Endothelial cell (in vitro differentiated cells): ENCODE results near the gene CAP2. TPM values are rescaled to one million over a fixed set of nuclear protein-coding genes. Genes with fewer than 3 reads are reported as not detected.

ENCODE experiments used
- DNase-seq: peaks from one replicate; pipeline ENCODE4 v3.0.0; 2021; ENCODE audit warnings: low spot score
- H3K27ac Mint-ChIP-seq: one replicate; pipeline ENCODE4 v1.8.0; 2021; ENCODE audit warnings: mixed read lengths, inconsistent platforms; ENCODE audit not compliant: unreplicated experiment
- H3K27me3 Mint-ChIP-seq: one replicate; pipeline ENCODE4 v1.8.0; 2021; ENCODE audit warnings: mild to moderate bottlenecking, moderate library complexity, mixed read lengths, inconsistent platforms; ENCODE audit not compliant: unreplicated experiment
- H3K36me3 Mint-ChIP-seq: one replicate; pipeline ENCODE4 v1.8.0; 2021; ENCODE audit warnings: mild to moderate bottlenecking, low read depth, mixed read lengths, inconsistent platforms; ENCODE audit not compliant: unreplicated experiment
- H3K4me1 Mint-ChIP-seq: one replicate; pipeline ENCODE4 v1.8.0; 2021; ENCODE audit warnings: mild to moderate bottlenecking, mixed read lengths, inconsistent platforms; ENCODE audit not compliant: unreplicated experiment
- H3K4me3 Mint-ChIP-seq: one replicate; pipeline ENCODE4 v1.8.0; 2021; ENCODE audit warnings: mild to moderate bottlenecking, mixed read lengths, inconsistent platforms; ENCODE audit not compliant: unreplicated experiment
- H3K9me3 Mint-ChIP-seq: one replicate; pipeline ENCODE4 v1.8.0; 2021; ENCODE audit warnings: mixed read lengths, inconsistent platforms; ENCODE audit not compliant: unreplicated experiment
- total RNA-seq: library from RNA; stranded (reverse); fragmentation: NEBNext Ultra II Directional; extraction: Animal tissue kit (Norgen Biotek cat#: 25700); gene quantifications from one replicate; pipeline ENCODE4 v1.2.1, GENCODE V29; 2021; ENCODE audit not compliant: unreplicated experiment
- TF ChIP-seq, protein P1 (sequence below): fragments of 200-600 bp; sonication (generic); IDR thresholded peaks from one replicate; pipeline ENCODE4 v1.5.0; 2021; ENCODE audit warnings: antibody characterized with exemption; ENCODE audit not compliant: unreplicated experiment

The CAP2 gene
- total RNA-seq, 1 donor from 2014 or later, result 4.4 TPM

GRCh38 chr6:17591287-17591686 is 197.9 kb downstream of the CAP2 start:
- H3K36me3 Mint-ChIP-seq, result no peaks in the 10 kb centered on the region
- H3K4me3 Mint-ChIP-seq, result no peak overlapping the region
- no peak overlapping the region for H3K27ac Mint-ChIP-seq
- H3K9me3 Mint-ChIP-seq, result no peaks in the 10 kb centered on the region
- no peak for DNase-seq
- TF ChIP-seq, protein P1, sequence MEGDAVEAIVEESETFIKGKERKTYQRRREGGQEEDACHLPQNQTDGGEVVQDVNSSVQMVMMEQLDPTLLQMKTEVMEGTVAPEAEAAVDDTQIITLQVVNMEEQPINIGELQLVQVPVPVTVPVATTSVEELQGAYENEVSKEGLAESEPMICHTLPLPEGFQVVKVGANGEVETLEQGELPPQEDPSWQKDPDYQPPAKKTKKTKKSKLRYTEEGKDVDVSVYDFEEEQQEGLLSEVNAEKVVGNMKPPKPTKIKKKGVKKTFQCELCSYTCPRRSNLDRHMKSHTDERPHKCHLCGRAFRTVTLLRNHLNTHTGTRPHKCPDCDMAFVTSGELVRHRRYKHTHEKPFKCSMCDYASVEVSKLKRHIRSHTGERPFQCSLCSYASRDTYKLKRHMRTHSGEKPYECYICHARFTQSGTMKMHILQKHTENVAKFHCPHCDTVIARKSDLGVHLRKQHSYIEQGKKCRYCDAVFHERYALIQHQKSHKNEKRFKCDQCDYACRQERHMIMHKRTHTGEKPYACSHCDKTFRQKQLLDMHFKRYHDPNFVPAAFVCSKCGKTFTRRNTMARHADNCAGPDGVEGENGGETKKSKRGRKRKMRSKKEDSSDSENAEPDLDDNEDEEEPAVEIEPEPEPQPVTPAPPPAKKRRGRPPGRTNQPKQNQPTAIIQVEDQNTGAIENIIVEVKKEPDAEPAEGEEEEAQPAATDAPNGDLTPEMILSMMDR, result no peak
- no peaks in the 10 kb centered on the region for H3K4me1 Mint-ChIP-seq
- no peaks in the 10 kb centered on the region for H3K27me3 Mint-ChIP-seq

DNA sequence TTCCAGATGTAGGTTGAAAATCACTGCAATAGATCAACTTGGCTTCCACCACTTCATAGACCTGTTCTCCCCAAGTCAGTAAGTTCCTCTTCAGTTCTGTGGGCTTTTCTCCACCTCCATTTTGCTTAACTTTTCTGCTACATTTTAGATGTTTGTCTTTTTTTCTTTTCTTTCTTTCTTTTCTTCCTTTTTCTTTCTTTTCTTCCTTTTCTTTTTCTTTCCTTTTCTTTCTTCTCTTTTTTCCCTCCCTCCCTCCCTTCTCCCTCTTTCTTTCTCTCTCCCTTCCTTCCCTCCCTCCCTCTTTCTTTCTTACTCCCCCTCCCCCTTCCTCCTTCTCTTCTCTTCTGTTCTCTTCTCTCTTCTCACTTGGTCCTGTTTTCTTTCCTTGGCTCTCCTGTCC is 199.9 kb downstream of the CAP2 start:
- no peaks in the 10 kb centered on the region for H3K9me3 Mint-ChIP-seq
- no peak overlapping the region for H3K4me3 Mint-ChIP-seq
- H3K4me1 Mint-ChIP-seq, result no peaks in the 10 kb centered on the region
- H3K36me3 Mint-ChIP-seq, result no peaks in the 10 kb centered on the region
- DNase-seq, result no peak
- TF ChIP-seq, protein P1, result no peak
- no peaks in the 10 kb centered on the region for H3K27me3 Mint-ChIP-seq
- H3K27ac Mint-ChIP-seq, result no peak overlapping the region

DNA sequence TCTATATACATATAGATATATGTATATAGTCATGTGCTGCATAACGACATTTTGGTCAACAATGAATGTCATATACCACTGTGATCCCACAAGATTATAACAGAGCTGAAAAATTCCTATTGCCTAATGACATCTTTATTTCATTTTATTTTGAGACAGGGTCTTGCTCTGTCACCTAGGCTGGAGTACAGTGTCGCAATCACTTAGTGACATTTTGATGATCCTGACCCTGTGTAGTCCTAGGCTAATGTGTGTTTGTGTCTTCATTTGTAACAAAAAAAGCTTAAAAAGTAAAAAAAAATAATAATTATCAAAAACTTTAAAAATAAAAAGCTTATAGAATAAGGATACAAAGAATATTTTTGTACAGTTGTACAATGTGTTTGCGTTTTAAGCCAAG is 202.7 kb downstream of the CAP2 start:
- Mint-ChIP-seq H3K27me3 (peaks cover 1% of the 10 kb centered on the region), H3K36me3 (no peaks in the 10 kb centered on the region), H3K27ac (no peak overlapping the region), H3K9me3 (no peaks in the 10 kb centered on the region), H3K4me3 (no peak overlapping the region), H3K4me1 (peaks cover under 1% of the 10 kb centered on the region)
- DNase-seq, result no peak
- TF ChIP-seq, protein P1, result no peak

DNA sequence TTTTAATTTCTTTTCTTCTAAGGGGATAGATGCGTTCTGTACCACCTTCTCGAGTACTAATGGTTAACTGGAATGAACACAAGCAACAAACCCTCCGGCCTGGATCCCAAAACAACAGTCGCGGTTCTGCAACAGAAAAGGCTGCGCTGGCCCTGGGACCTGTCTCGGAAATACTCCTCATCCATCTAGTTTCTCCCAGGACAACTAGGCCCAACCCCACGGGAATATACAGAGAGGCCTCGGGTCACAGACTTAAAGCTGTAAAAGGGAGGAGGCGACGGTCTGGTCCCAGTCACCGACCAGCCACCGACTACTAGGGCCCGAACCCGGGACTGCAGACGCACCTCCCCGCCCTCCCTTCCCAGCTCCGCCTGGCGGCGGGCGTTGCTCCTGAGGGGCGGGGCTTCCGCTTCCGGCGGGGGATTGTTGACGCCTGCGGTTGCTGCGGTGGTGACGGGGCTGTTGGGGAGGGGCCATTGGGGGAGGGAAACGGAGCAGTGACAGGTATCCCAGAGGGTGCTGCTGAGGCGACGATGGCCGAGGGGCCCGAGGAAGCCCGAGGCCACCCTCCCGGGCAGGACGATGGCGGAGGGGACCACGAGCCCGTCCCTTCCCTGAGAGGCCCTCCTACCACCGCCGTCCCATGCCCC is 206.6 kb downstream of the CAP2 start, which contains the start of gene FAM8A1:
Gene FAM8A1 (plus strand): TSS at position 426 of the 650 bp plus-strand sequence. CDS start 108 bp downstream, at position 534.
- peak within 1 kb of the TSS; percentile 93 for H3K4me3 Mint-ChIP-seq
- H3K9me3 Mint-ChIP-seq, result no peaks in the 10 kb centered on the region

More for the DNA sequence above, 206.6 kb downstream of the CAP2 start, which contains the start of gene FAM8A1:
- Mint-ChIP-seq H3K27ac (peak within 1 kb of the TSS; percentile 78), H3K4me1 (peaks cover 5% of the 10 kb centered on the region), H3K36me3 (peaks cover 8% of the 10 kb centered on the region), H3K27me3 (peaks cover 8% of the 10 kb centered on the region)
- peak; percentile 93 for DNase-seq
- TF ChIP-seq, protein P1, result peak; percentile 21
